NCI-H510A treated with DMSO at 0.1 percent for 48 hours (cell line): ENCODE data around the gene STON1.
"Not testable (repeated sequence)": the region's sequence is repeated elsewhere in the genome, so short reads cannot be mapped to it uniquely, and the experiment has no call there.

Experiments used
- DNase-seq: peaks from one replicate; lab custom pipeline; 2025; lab: John Stamatoyannopoulos, UW

The STON1 gene

DNA sequence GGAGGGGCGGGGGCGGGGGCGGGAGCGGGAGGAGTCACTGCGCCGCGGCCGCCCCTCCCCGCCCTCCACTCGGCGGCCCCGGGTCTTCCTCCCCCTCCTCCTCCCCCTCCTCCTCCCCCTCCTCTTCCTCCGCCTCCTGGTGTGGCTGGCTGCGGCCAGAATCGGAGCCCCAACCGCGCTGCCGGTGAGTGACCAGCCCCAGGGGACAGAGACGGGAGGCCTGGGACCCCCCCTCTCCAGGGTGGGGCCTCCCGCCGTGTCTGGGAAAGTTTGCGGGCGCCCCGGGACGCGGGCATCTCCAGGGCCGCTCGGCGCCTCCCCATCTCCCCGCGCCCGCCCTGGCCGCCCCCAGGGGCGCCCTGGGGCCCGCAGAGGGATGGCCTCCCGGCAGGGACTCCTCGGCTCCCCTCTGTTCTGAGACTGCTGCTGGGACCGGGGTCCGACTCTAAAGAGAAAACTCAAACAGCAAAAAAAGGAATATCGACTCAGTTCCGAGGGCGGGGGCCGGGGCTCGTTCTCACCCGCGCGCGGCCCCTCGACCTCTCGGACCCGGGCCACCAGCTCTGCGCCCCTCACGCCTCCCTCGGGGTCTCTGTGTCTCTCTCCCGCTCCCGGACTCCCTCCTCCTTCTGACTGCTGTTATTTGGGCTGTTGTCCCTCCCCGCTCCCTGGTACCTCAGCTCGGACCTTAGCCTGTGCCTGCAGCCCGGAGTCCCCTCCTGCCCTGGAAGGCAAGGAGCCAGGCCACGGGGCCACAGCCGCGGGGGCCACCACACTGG is at the start of gene STON1:
Gene STON1, plus strand, starts transcription at position 122 of the 779 bp plus-strand sequence. CDS start 50,480 bp downstream, outside the sequence.
- DNase-seq = no peak

- no peak for DNase-seq
Observed at GRCh38 chr2:48480526-48480925, 49.4 kb upstream of the STON1 start.

DNA sequence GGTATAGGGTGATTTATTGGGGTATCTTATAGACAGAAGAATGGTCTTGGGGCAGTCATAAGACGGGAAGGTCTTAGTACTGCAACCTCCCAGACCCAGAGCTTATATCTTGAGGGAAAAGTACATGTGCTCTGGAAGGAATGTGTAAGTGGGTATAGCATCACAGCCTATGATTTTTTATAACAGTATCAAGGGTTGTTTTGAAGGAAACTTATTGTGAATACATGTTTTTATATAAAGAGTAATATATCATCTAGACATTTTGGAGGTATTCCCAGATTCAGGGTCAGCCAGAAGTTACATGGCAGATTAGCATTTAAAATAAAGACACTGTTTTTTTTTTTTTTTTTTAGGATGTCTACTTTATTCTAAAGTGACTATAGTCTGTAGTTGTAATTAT is 47.6 kb upstream of the STON1 start:
- no peak for DNase-seq

- DNase-seq = no peak
Observed at GRCh38 chr2:48482769-48483168, 47.2 kb upstream of the STON1 start.

DNA sequence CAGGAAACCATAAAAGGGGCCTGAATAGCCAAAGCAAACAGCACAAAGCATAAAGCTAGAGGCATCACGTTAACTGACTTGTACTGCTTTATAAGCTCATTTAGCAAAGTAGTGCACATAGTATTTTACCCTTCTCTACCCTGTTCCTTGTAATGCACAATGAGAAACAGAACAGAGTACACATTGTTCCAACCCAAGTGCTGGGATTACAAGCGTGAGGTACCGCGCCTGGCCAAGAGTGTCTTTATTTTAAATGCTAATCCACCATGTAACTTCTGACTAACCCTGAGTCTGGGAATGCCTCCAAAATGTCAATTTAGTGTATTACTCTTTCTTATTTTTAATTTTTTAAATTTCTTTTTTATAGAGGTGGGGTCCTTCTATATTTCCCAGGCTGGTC is 46.4 kb upstream of the STON1 start:
- no peak for DNase-seq

- DNase-seq = no peak
Observed at GRCh38 chr2:48483916-48484315, 46.0 kb upstream of the STON1 start.

- DNase-seq = no peak
Observed at GRCh38 chr2:48488545-48488944, 41.4 kb upstream of the STON1 start.

- DNase-seq = no peak
Observed at GRCh38 chr2:48496849-48497248, 33.1 kb upstream of the STON1 start.

GRCh38 chr2:48504647-48505327 is 25.2 kb upstream of the STON1 start:
- no peak for DNase-seq

DNA sequence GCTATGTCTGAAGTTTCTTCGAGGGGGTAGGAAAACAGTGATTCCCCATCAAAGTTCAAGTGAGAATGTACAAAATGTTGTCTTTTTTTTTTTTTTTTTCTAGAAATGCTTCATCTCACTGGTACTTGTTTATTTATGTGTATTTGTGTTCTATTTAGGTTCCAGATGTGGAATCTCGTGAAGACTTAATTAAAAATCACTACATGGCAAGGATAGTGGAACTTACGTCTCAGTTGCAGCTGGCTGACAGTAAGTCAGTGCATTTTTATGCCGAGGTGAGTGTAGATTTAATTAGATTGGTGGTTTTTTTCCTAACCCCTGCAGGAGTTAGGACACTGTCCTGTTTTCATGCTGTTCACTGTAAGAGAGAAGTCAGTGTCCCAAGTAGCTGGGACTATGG is 22.8 kb upstream of the STON1 start:
- DNase-seq = no peak

- peak; percentile 60 for DNase-seq
Observed at GRCh38 chr2:48508461-48509124, 21.4 kb upstream of the STON1 start.

DNA sequence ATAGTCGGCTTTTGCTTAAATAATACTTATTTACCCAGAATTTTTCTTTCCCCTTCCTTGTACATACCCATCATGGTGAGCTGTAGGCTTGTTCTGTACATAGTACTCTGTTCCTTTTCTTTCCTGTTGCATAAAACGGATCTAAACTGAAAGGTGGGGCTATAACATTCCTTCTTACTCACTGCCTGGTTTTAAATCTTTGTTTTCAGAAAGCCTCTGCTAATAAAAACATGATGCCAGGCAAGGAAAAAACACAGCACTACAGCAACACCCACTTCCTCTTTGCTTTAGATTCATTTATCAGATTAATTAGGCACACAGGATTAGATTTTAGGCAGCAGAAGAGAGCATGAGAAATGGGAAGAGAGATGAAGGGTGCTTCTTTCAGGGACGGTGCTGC is 19.6 kb upstream of the STON1 start:
- no peak for DNase-seq

DNA sequence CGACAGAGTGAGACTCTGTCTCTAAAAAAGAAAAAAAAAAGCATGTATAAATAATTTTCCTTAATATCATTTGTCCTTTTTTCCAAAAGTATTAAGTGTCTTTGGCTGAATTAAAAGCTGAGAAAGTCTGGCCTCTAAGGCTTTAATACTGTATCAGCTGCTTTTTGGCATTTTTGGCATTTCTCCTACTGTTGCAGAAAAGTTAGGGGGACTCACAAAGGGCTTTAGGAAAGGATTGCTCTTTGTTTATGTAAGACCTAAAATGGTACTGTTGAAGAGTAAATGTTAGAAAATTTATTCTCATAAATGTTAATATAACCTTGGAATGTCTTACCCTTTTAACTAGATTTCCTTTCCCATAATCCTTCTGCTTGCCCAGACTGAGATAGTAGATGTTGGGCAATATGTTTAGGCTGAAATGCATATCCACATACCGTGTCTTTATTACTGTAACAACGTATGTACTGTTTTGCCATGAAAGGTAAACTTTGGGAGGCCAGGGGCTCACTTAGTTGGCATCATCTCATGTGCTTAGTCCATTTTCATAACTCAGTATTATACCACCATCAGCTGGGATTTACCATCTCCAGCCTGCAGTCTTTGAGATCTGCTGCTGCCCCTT is 18.0 kb upstream of the STON1 start:
- DNase-seq = no peak

GRCh38 chr2:48512571-48512970 is 17.4 kb upstream of the STON1 start:
- DNase-seq = no peak

GRCh38 chr2:48514348-48515003 is 15.5 kb upstream of the STON1 start:
- DNase-seq = no peak

DNA sequence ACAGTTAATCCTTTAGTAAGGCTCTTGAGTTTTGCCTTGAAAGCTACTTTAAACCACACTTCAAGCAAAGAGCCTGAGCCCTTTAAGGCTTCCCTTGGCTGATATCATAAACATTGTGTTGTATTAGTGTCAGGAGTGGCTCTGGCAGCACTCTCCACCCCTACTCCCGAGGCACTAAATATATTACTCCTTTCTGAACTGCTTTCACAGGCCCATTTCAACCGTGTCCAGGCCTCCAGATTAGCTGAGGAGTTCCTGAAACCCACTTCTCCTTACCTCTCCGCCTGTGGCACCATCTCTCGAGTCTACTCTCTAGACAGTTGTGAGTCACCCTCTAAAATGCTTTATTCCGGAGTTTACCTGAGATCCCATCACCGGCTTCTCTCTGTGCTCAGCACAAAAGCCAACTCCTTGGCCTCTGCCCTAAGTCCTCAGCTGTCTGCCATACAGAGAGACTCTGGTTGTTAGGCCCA is 14.4 kb upstream of the STON1 start:
- DNase-seq = no peak

- no peak for DNase-seq
Observed at GRCh38 chr2:48519593-48519992, 10.4 kb upstream of the STON1 start.

DNA sequence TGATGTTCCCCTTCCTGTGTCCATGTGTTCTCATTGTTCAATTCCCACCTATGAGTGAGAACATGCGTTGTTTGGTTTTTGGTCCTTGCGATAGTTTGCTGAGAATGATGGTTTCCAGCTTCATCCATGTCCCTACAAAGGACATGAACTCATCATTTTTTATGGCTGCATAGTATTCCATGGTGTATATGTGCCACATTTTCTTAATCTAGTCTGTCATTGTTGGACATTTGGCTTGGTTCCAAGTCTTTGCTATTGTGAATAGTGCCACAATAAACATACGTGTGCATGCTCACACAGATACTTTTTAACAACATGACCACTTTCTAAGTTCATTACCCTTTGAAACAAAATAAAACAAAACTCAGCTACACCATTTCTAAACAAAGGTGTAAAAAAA is 5.2 kb upstream of the STON1 start:
- DNase-seq = not testable (repeated sequence)

DNA sequence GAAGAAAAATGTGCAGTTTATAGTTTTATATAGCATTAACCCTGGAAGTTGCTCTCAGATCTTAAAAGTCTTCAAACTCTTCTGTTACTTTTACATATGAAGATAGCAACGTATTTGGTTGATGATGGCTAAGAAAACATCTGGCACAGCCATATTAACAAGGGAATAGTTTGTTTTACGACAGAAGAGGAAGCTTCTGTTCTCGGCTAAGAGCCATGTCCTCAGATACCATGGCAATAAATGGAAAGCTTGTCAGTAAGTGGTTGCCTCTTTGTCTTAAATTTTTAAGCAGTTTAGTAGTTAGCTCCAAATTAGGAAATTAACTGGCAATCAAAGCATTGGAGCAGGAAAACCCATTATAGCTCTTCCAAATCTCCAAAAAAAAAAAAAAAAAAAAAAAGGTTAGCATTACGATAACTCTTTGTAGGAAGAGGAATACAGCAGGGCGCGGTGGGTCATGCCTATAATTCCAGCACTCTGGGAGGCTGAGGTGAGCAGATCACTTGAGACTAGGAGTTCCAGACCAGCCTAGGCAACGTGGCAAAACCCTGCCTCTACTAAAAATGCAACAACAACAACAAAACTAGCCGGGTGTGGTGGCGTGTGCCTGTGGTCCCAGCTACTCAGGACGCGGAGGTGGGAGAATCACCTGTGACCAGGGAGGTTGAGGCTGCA is 4.5 kb upstream of the STON1 start:
- DNase-seq = no peak

DNA sequence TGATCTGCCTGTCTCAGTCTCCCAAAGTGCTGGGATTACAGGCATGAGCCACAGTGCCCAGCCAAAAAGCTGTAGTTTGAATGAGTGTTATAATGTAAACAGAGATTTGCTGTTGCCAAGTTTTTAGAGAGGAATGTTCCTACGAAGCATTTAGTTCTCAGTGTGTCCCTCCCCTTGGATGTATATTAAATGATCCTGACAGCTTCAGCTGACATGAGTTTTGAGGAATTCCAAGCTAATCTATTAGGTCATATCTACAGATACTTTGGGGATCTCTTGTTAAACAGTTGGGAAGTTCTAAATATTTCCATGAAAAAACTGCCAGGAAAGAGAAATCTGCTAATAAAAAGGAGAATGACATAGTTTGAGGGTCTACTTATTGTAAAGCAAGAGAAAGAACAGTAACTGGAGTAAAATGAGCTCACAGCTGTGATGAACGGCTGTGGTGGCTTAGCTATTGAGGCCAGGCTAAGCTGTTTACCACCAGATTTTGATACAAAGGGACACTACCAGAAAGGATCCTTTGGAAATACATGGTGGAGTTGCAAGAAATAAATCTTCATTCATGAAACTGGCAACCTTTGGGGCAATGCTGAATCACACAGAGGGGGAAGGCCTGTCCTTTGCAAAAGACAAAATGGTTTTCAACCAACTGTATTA is 2.6 kb upstream of the STON1 start:
- DNase-seq = no peak

DNA sequence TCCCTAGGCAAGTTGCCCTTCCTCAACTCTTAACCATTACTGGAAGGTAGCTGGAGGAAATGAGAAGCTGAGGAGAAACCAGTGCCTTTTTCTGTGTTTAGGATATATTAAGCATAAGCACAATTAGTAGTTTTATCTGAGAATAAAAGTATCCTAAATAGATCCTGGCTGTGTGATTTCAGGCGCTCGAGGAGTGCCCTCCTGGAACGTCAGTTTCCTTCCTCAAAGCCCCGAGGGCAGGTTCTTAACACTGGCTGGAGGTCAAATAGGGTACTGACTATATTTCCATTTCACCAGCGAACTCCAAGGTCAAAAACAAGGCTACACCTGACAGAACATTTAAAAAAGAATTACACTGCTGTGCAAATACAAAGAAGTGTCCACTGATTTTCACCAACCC is 1.5 kb upstream of the STON1 start:
- DNase-seq = no peak
